Right atrium auricular region (tissue), 2 donors: ENCODE data around the gene GRIA4. TPM values are rescaled to one million over a fixed set of nuclear protein-coding genes. Genes with fewer than 3 reads are reported as not detected.

Experiments
- DNase-seq: peaks from one replicate; pipeline ENCODE4 v3.0.0-alpha.2; 2019; ENCODE audit warnings: low spot score
- H3K27ac ChIP-seq, 2 donors: fragments of 200-600 bp; sonication (generic); 1 replicate in 1 of 2; 2 replicates in 1 of 2; pipeline ENCODE4 v1.5.1; 2016 to 2019
- H3K27me3 ChIP-seq, 2 donors: fragments of 200-600 bp; sonication (generic); one replicate each; pipeline versions ENCODE4 v1.5.1 to v1.6.0; 2017 to 2019
- H3K36me3 ChIP-seq: fragments of 200-600 bp; sonication (generic); one replicate; pipeline ENCODE4 v1.5.1; 2016
- H3K4me1 ChIP-seq, 2 donors: fragments of 200-600 bp; sonication (generic); one replicate each; pipeline versions ENCODE4 v1.5.1 to v1.6.0; 2017 to 2019
- H3K4me3 ChIP-seq, 2 donors: fragments of 200-600 bp; sonication (generic); 1 replicate in 1 of 2; 2 replicates in 1 of 2; pipeline ENCODE4 v1.5.1; 2017 to 2019; ENCODE audit warnings: mild to moderate bottlenecking in 1 of 2, moderate library complexity in 1 of 2
- H3K9me3 ChIP-seq, 2 donors: fragments of 200-600 bp; sonication (generic); one replicate each; pipeline ENCODE4 v1.5.1; 2019
- CTCF ChIP-seq, 2 donors: fragments of 200-600 bp; sonication (generic); IDR thresholded peaks; one replicate each; pipeline ENCODE4 v1.5.1; 2019; ENCODE audit warnings: antibody characterized with exemption in 2 of 2
- total RNA-seq, 2 donors: library from RNA; depleted of rRNA; stranded (reverse); fragments of >200 nt; gene quantifications; one replicate each; pipeline ENCODE4 v1.1.0, GENCODE V29; 2016

GRIA4 gene
- total RNA-seq, 2 donors from 2014 or later: not detected

DNA sequence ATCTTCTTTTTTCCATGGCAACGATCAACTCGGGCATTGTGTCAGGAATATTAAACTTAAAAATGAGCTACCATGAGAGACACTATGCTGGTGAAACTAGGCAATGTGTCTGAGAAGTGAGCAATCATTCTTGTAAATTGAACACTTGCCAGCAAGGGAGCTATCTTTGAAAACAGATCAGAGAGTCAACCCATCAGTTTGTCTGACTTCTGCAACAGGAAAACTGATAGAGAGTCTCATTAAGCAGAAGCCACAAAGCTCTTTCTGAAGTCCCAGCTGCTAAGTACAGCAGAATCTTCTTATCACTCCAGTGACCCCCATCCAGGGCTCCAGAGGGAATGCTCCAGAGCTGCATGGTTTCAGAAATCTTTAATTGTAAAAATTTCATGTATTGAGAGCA lies 297.4 kb downstream of the GRIA4 start:
- H3K36me3 ChIP-seq: no peaks in the 10 kb centered on the region
- no peak for TF ChIP-seq CTCF (IDR thresholded peaks at IDR 0.05)
- no peak overlapping the region for H3K4me3 ChIP-seq
- no peak for DNase-seq
- H3K9me3 ChIP-seq: peaks cover 0 to 4% of the 10 kb centered on the region in 2 donors
- no peaks in the 10 kb centered on the region for H3K4me1 ChIP-seq
- no peaks in the 10 kb centered on the region for H3K27me3 ChIP-seq
- H3K27ac ChIP-seq: no peak overlapping the region

- no peak for DNase-seq
- Histone ChIP-seq H3K4me1 (no peaks in the 10 kb centered on the region), H3K36me3 (no peaks in the 10 kb centered on the region), H3K9me3 (peaks cover 0 to 3% of the 10 kb centered on the region in 2 donors), H3K27me3 (no peaks in the 10 kb centered on the region), H3K4me3 (no peak overlapping the region), H3K27ac (no peak overlapping the region)
- no peak for TF ChIP-seq CTCF (IDR thresholded peaks at IDR 0.05)
Measured at GRCh38 chr11:105910095-105910715, 300.3 kb downstream of the GRIA4 start.

GRCh38 chr11:105911454-105911853 lies 301.6 kb downstream of the GRIA4 start:
- TF ChIP-seq CTCF (IDR thresholded peaks at IDR 0.05): no peak
- H3K4me3 ChIP-seq: no peak overlapping the region
- no peaks in the 10 kb centered on the region for H3K4me1 ChIP-seq
- no peak for DNase-seq
- H3K27ac ChIP-seq: no peak overlapping the region
- no peaks in the 10 kb centered on the region for H3K9me3 ChIP-seq
- H3K36me3 ChIP-seq: no peaks in the 10 kb centered on the region
- H3K27me3 ChIP-seq: no peaks in the 10 kb centered on the region

GRCh38 chr11:105912666-105913065 lies 302.8 kb downstream of the GRIA4 start:
- TF ChIP-seq CTCF (IDR thresholded peaks at IDR 0.05): no peak
- Histone ChIP-seq H3K27ac (no peak overlapping the region), H3K4me3 (no peak overlapping the region), H3K4me1 (no peaks in the 10 kb centered on the region), H3K9me3 (no peaks in the 10 kb centered on the region), H3K36me3 (no peaks in the 10 kb centered on the region), H3K27me3 (no peaks in the 10 kb centered on the region)
- DNase-seq: no peak

DNA sequence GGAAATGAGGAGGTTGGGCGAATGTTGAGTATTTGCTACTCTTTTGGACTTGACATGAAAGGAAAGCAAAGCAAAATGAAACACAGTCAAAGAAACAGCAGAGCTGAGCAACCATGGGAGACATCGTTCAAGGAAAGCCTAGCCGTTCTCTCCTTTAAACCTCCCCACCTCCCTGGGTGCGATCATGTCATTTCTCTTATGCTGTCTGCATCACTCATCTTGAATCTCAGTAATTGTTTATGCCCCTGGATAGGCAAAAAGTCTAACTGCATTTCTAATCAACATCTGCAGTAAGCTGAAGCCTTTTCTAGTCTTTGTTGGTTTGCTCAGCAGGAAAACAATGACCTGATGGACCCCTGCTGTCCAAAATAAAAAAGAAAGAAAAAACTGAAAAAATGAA lies 305.1 kb downstream of the GRIA4 start:
- no peaks in the 10 kb centered on the region for H3K36me3 ChIP-seq
- no peak overlapping the region for H3K4me3 ChIP-seq
- no peaks in the 10 kb centered on the region for H3K27me3 ChIP-seq
- no peak for TF ChIP-seq CTCF (IDR thresholded peaks at IDR 0.05)
- H3K4me1 ChIP-seq: no peaks in the 10 kb centered on the region
- no peak overlapping the region for H3K27ac ChIP-seq
- no peak for DNase-seq
- no peaks in the 10 kb centered on the region for H3K9me3 ChIP-seq

DNA sequence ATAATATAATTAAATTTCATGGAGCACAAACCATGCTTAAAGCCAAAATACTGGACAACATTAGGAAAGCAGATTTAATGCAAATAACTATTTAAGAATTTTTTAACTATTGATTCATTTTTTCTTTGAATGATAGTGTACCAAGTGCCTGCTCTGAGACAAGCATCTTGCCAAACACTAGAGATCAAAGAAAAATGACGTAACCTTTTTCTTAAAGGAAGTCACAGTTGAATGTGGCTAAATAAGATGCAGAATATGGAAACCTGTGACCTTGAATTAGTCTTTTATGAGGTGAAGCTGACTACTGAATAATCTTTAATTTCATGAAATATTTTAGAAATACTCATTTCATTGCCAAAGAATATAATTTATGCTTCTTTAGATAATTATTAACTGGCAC lies 308.2 kb downstream of the GRIA4 start:
- H3K4me1 ChIP-seq: no peaks in the 10 kb centered on the region
- H3K27me3 ChIP-seq: no peaks in the 10 kb centered on the region
- no peak for TF ChIP-seq CTCF (IDR thresholded peaks at IDR 0.05)
- H3K4me3 ChIP-seq: no peak overlapping the region
- DNase-seq: no peak
- no peak overlapping the region for H3K27ac ChIP-seq
- no peaks in the 10 kb centered on the region for H3K9me3 ChIP-seq
- no peaks in the 10 kb centered on the region for H3K36me3 ChIP-seq
